ENCODE results near the gene PCSK6. TPM values are rescaled to one million over a fixed set of nuclear protein-coding genes. Genes with fewer than 3 reads are reported as not detected.

The PCSK6 gene
- total RNA-seq, 1 experiment from 2014 or later: 10.6 TPM

DNA sequence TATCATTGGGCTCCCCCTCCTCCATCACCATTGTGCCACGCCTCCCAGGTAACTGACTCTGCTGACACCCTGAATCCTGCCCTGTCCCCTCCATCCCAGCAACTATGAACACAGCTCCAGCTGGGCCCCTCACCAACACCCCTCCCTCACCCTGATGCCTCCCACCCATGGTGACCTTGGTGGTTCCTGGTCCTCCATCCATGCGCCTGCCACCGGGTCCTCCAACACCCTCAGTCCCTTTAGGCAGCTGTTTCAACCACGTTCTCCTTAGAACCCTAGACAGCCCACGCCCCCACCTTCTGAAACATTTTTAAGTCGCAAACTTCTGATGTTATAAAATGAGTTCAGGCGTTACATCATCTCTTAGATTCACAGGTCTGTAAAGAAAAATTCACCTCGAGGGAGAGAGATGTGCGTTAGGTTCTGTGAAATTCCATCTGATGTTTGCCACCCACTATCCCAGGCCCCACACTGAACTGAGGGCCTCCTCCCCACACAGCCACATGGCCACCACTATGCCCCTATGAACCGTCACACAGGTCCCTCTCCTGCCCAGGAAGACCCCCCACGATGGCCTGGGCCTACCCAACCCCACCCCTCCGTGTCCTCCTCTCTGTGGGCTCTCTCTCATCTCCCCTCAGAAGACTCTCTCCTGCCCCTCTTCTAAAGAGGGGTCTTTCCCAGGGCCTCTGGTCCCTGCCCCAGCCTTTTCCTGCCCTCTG, 29.8 kb downstream of the PCSK6 start:
- BruUV-seq (replicated peaks): no TSS peak
- Histone ChIP-seq H3K9me3 (ENCODE audit: control insufficient read depth, insufficient read depth, low read depth, low read length) (no peaks in the 10 kb centered on the region), H3K27ac (ENCODE audit: low read length) (no peak overlapping the region), H3K4me3 (ENCODE audit: low read depth in 2 of 2, low read length in 2 of 2) (no peak overlapping the region), H3K36me3 (ENCODE audit: control insufficient read depth, insufficient read depth, low read length) (no peaks in the 10 kb centered on the region), H3K4me1 (ENCODE audit: control insufficient read depth, insufficient read depth, low read length) (peaks cover 5% of the 10 kb centered on the region; the same call in 1 of the 2 replicates), H3K27me3 (ENCODE audit: control insufficient read depth, insufficient read depth, low read length) (no peaks in the 10 kb centered on the region)
- CTCF ChIA-PET: no interaction called here
- intact Hi-C loops (cut with micrococcal nuclease; ENCODE audit: unreplicated experiment): no loop called here
- ATAC-seq (no peak), DNase-seq (ENCODE audit: low read depth, low spot score) (no peak)
- POLR2A ChIA-PET: no interaction called here
- in situ Hi-C loops (cut with HindIII; ENCODE audit: low pct_unique_long_range_greater_than_20kb, low sequenced_read_pairs): no loop called here
- TF ChIP-seq POLR2AphosphoS5 (IDR thresholded peaks at IDR 0.05; ENCODE audit: low read depth, low read length): no peak
- TF ChIP-seq, protein P1, sequence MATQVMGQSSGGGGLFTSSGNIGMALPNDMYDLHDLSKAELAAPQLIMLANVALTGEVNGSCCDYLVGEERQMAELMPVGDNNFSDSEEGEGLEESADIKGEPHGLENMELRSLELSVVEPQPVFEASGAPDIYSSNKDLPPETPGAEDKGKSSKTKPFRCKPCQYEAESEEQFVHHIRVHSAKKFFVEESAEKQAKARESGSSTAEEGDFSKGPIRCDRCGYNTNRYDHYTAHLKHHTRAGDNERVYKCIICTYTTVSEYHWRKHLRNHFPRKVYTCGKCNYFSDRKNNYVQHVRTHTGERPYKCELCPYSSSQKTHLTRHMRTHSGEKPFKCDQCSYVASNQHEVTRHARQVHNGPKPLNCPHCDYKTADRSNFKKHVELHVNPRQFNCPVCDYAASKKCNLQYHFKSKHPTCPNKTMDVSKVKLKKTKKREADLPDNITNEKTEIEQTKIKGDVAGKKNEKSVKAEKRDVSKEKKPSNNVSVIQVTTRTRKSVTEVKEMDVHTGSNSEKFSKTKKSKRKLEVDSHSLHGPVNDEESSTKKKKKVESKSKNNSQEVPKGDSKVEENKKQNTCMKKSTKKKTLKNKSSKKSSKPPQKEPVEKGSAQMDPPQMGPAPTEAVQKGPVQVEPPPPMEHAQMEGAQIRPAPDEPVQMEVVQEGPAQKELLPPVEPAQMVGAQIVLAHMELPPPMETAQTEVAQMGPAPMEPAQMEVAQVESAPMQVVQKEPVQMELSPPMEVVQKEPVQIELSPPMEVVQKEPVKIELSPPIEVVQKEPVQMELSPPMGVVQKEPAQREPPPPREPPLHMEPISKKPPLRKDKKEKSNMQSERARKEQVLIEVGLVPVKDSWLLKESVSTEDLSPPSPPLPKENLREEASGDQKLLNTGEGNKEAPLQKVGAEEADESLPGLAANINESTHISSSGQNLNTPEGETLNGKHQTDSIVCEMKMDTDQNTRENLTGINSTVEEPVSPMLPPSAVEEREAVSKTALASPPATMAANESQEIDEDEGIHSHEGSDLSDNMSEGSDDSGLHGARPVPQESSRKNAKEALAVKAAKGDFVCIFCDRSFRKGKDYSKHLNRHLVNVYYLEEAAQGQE (IDR thresholded peaks at IDR 0.05; ENCODE audit: insufficient read depth in 1 of 2, low read depth in 2 of 2, low read length in 1 of 2): no peak
- TF ChIP-seq CTCF (IDR thresholded peaks at IDR 0.05): no peak
- TF ChIP-seq SIN3A (IDR thresholded peaks at IDR 0.05; ENCODE audit: borderline replicate concordance, insufficient read depth, low read depth, low read length): no peak
- no peak for TF ChIP-seq TCF7L2 (IDR thresholded peaks at IDR 0.05; ENCODE audit: low read depth, low read length)

- no TSS peak for BruUV-seq (replicated peaks)
- no peaks in the 10 kb centered on the region for H3K36me3 ChIP-seq (ENCODE audit: control insufficient read depth, insufficient read depth, low read length)
- H3K9me3 ChIP-seq (ENCODE audit: control insufficient read depth, insufficient read depth, low read depth, low read length): no peaks in the 10 kb centered on the region
- intact Hi-C loops (cut with micrococcal nuclease; ENCODE audit: unreplicated experiment) (no loop called here), in situ Hi-C loops (cut with HindIII; ENCODE audit: low pct_unique_long_range_greater_than_20kb, low sequenced_read_pairs) (no loop called here)
- CTCF ChIA-PET: no interaction called here
- no peak overlapping the region for H3K4me3 ChIP-seq (ENCODE audit: low read depth in 2 of 2, low read length in 2 of 2)
- no peak for DNase-seq (ENCODE audit: low read depth, low spot score)
- H3K4me1 ChIP-seq (ENCODE audit: control insufficient read depth, insufficient read depth, low read length): peaks cover 5% of the 10 kb centered on the region; the same call in 1 of the 2 replicates
- no peak overlapping the region for H3K27ac ChIP-seq (ENCODE audit: low read length)
- H3K27me3 ChIP-seq (ENCODE audit: control insufficient read depth, insufficient read depth, low read length): no peaks in the 10 kb centered on the region
- POLR2A ChIA-PET: interaction anchor here (0.8 to 1.0 kb wide), 2 partner anchors 10 to 112 kb away, joined by 5 read pairs; no protein-coding TSS in a partner anchor
- TF ChIP-seq CTCF (IDR thresholded peaks at IDR 0.05) (no peak), TCF7L2 (IDR thresholded peaks at IDR 0.05; ENCODE audit: low read depth, low read length) (no peak), SIN3A (IDR thresholded peaks at IDR 0.05; ENCODE audit: borderline replicate concordance, insufficient read depth, low read depth, low read length) (no peak)
- TF ChIP-seq, protein P1 (IDR thresholded peaks at IDR 0.05; ENCODE audit: insufficient read depth in 1 of 2, low read depth in 2 of 2, low read length in 1 of 2): no peak
- no peak for ATAC-seq
These were observed 30.5 kb downstream of the PCSK6 start for GRCh38 chr15:101458908-101459578.

Data from Panc1 (cell line).